A549 (cell line): ENCODE data around the gene GSC. TPM values are rescaled to one million over a fixed set of nuclear protein-coding genes. Genes with fewer than 3 reads are reported as not detected.

ENCODE experiments used
- ATAC-seq, 2 experiments: fragments of 200-7000 bp in 1 of 2; fragments of >200 bp in 1 of 2; cut with Nextera tagmentation in 1 of 2; cut with Tn5 transposase in 1 of 2; 3 replicates each; pipeline versions ENCODE4 v1.8.0 to v1.9.1; 2018 to 2020; ENCODE audit warnings: mild to moderate bottlenecking in 1 of 2, moderate library complexity in 1 of 2
- CTCF ChIA-PET: fragments of 300-600 bp; sonication (Branson Sonifier 250); formaldehyde crosslinking; extraction: SDS; loops from one replicate; lab custom pipeline; 2021; ENCODE audit warnings: antibody characterized with exemption, inconsistent platforms; lab: Yijun Ruan, JAX
- POLR2A ChIA-PET: fragments of 350-600 bp; formaldehyde crosslinking; extraction: SDS; loops from one replicate; lab custom pipeline; 2021; ENCODE audit warnings: antibody characterized with exemption, inconsistent platforms; lab: Yijun Ruan, JAX
- DNase-seq, 2 experiments: peaks; one replicate each; pipeline versions ENCODE4 v3.0.0 to v3.0.0-alpha.2; 2011 to 2016; ENCODE audit warnings: low read depth in 1 of 2, low spot score in 1 of 2
- FAIRE-seq: peaks from 2 replicates; lab custom pipeline; 2011; peaks lifted over from hg19 to GRCh38; lab: Jason Lieb, UNC
- H3K27ac ChIP-seq, 2 experiments: fragments of >200 bp; sonication (Bioruptor Twin); formaldehyde crosslinking; 3 replicates each; pipeline ENCODE4 v1.5.1; 2016 to 2017
- H3K4me1 ChIP-seq: fragments of >200 bp; sonication (Bioruptor Twin); formaldehyde crosslinking; 3 replicates; pipeline ENCODE4 v1.6.1; 2016
- H3K4me2 ChIP-seq: fragments of >200 bp; sonication (Bioruptor Twin); formaldehyde crosslinking; 3 replicates; pipeline ENCODE4 v1.6.1; 2016
- H3K4me3 ChIP-seq: fragments of >200 bp; sonication (Bioruptor Twin); formaldehyde crosslinking; 3 replicates; pipeline ENCODE4 v1.5.1; 2016
- H3K9me3 ChIP-seq: fragments of >200 bp; sonication (Bioruptor Twin); formaldehyde crosslinking; 3 replicates; pipeline ENCODE4 v1.6.1; 2016
- BHLHE40 ChIP-seq: IDR thresholded peaks from 2 replicates; pipeline ENCODE4 v1.6.1; 2012; ENCODE audit warnings: low read depth, low read length, inconsistent platforms
- CBX2 ChIP-seq: fragments of 200-600 bp; sonication (generic); IDR thresholded peaks from 2 replicates; pipeline ENCODE4 v1.6.1; 2016; ENCODE audit warnings: low read depth, mild to moderate bottlenecking, borderline replicate concordance
- CBX8 ChIP-seq: fragments of 200-600 bp; sonication (generic); IDR thresholded peaks from 2 replicates; pipeline ENCODE4 v1.6.1; 2016
- CHD2 ChIP-seq: fragments of 150-350 bp; IDR thresholded peaks from 2 replicates; pipeline ENCODE4 v1.6.1; 2014; ENCODE audit warnings: low read length; ENCODE audit not compliant: partially characterized antibody
- EHF ChIP-seq: fragments of 250-450 bp; sonication (Bioruptor Pico); IDR thresholded peaks from 2 replicates; pipeline ENCODE4 v1.5.0; 2020; ENCODE audit warnings: mild to moderate bottlenecking
- ESRRA ChIP-seq: fragments of 150-350 bp; IDR thresholded peaks from 2 replicates; pipeline ENCODE4 v1.6.1; 2014; ENCODE audit warnings: mild to moderate bottlenecking, low read length, borderline replicate concordance
- FOSB ChIP-seq: fragments of 250-450 bp; sonication (Bioruptor Pico); IDR thresholded peaks from 2 replicates; pipeline ENCODE4 v1.5.0; 2020; ENCODE audit warnings: mild to moderate bottlenecking, moderate library complexity
- HEYL ChIP-seq: fragments of 250-450 bp; sonication (Bioruptor Pico); IDR thresholded peaks from 2 replicates; pipeline ENCODE4 v1.8.0; 2021; ENCODE audit warnings: mild to moderate bottlenecking, moderate library complexity
- HOXA7 ChIP-seq: fragments of 250-450 bp; sonication (Bioruptor Pico); IDR thresholded peaks from 2 replicates; pipeline ENCODE4 v1.5.0; 2020; ENCODE audit warnings: mild to moderate bottlenecking, moderate library complexity
- HOXB5 ChIP-seq: fragments of 250-450 bp; sonication (Bioruptor Pico); IDR thresholded peaks from 2 replicates; pipeline ENCODE4 v1.5.0; 2020; ENCODE audit warnings: mild to moderate bottlenecking, moderate library complexity
- KDM1A ChIP-seq: fragments of 200-600 bp; sonication (generic); IDR thresholded peaks from 2 replicates; pipeline ENCODE4 v1.6.1; 2016; ENCODE audit warnings: low read depth, mild to moderate bottlenecking
- MAFK ChIP-seq: fragments of 450-650 bp; IDR thresholded peaks from 2 replicates; pipeline ENCODE4 v1.6.1; 2014; ENCODE audit not compliant: partially characterized antibody
- MAZ ChIP-seq: fragments of 150-350 bp; IDR thresholded peaks from 2 replicates; pipeline ENCODE4 v1.6.1; 2014; ENCODE audit warnings: antibody characterized with exemption, low read depth, low read length, borderline replicate concordance
- MYC ChIP-seq: IDR thresholded peaks from 2 replicates; pipeline ENCODE4 v1.6.1; 2012; ENCODE audit warnings: mild to moderate bottlenecking, inconsistent platforms, low read length, improper control_type of control experiment, borderline replicate concordance
- NPAS2 ChIP-seq: fragments of 250-450 bp; sonication (Bioruptor Pico); IDR thresholded peaks from 2 replicates; pipeline ENCODE4 v1.8.0; 2022; ENCODE audit warnings: mild to moderate bottlenecking, moderate library complexity, borderline replicate concordance
- PHF8 ChIP-seq: fragments of 200-600 bp; sonication (generic); IDR thresholded peaks from 2 replicates; pipeline ENCODE4 v1.6.1; 2016; ENCODE audit warnings: low read depth, mild to moderate bottlenecking, antibody characterized with exemption, moderate library complexity, borderline replicate concordance
- POLR2A ChIP-seq: IDR thresholded peaks from 2 replicates; pipeline ENCODE4 v1.6.1; 2012; ENCODE audit warnings: mild to moderate bottlenecking, low read length
- RAD21 ChIP-seq, 2 experiments: fragments of >200 bp in 1 of 2; sonication (Bioruptor Twin) in 1 of 2; formaldehyde crosslinking in 1 of 2; IDR thresholded peaks in 1 of 2; conservative IDR thresholded peaks in 1 of 2; 2 replicates in 1 of 2; 3 replicates in 1 of 2; pipeline ENCODE4 v1.6.1; 2012 to 2018; ENCODE audit warnings: inconsistent platforms in 1 of 2
- RCOR1 ChIP-seq: fragments of 150-350 bp; IDR thresholded peaks from 2 replicates; pipeline ENCODE4 v1.6.1; 2014; ENCODE audit warnings: antibody characterized with exemption, low read length, low read depth
- SMC3 ChIP-seq: fragments of >200 bp; sonication (Bioruptor Twin); formaldehyde crosslinking; IDR thresholded peaks from 3 replicates; pipeline ENCODE4 v1.6.1; 2018; ENCODE audit warnings: inconsistent platforms
- SREBF2 ChIP-seq: fragments of 450-650 bp; IDR thresholded peaks from 2 replicates; pipeline ENCODE4 v1.6.1; 2014; ENCODE audit warnings: mild to moderate bottlenecking, moderate library complexity
- TFCP2L1 ChIP-seq: fragments of 250-450 bp; sonication (Bioruptor Pico); IDR thresholded peaks from 2 replicates; pipeline ENCODE4 v1.5.0; 2021; ENCODE audit warnings: mild to moderate bottlenecking
- TP53 ChIP-seq: fragments of 250-450 bp; sonication (Bioruptor Pico); IDR thresholded peaks from 2 replicates; pipeline ENCODE4 v1.5.0; 2021; ENCODE audit warnings: mild to moderate bottlenecking, moderate library complexity
- ZC3H11A ChIP-seq: fragments of 450-650 bp; IDR thresholded peaks from 2 replicates; pipeline ENCODE4 v1.6.1; 2014; ENCODE audit warnings: antibody characterized with exemption, mild to moderate bottlenecking
- ZFP36 ChIP-seq: fragments of 450-650 bp; IDR thresholded peaks from 2 replicates; pipeline ENCODE4 v1.6.1; 2014; ENCODE audit warnings: borderline replicate concordance; ENCODE audit not compliant: partially characterized antibody
- WGBS: methylation state at CpG from one replicate; pipeline ENCODE4 v1.1.6; 2017; ENCODE audit errors: missing lambda C conversion rate; 5-methylcytosine and 5-hydroxymethylcytosine counted together
- polyA plus RNA-seq, 4 experiments: library from polyadenylated mRNA; depleted of rRNA in 3 of 4; stranded (reverse); fragments of >200 nt; fragmentation: RNase III in 1 of 4; extraction: RNeasy Plus Mini Kit Qiagen cat#74134 plus additional on column Dnase treatment in 1 of 4; gene quantifications; 2 replicates in 3 of 4; 3 replicates in 1 of 4; pipeline ENCODE4 v1.2.3, GENCODE V29; 2011 to 2017
- TF ChIP-seq, protein P1 (sequence below): fragments of 450-650 bp; IDR thresholded peaks from 2 replicates; pipeline ENCODE4 v1.6.1; 2014; ENCODE audit warnings: antibody characterized with exemption
- TF ChIP-seq, protein P2 (sequence below): fragments of 250-450 bp; sonication (Bioruptor Pico); IDR thresholded peaks from 2 replicates; pipeline ENCODE4 v1.5.0; 2020; ENCODE audit warnings: low read depth, mild to moderate bottlenecking, moderate library complexity
- TF ChIP-seq, protein P3 (sequence below): IDR thresholded peaks from 2 replicates; pipeline ENCODE4 v1.6.1; 2012
- TF ChIP-seq, protein P4 (sequence below): fragments of >200 bp; sonication (Bioruptor Twin); formaldehyde crosslinking; IDR thresholded peaks from 3 replicates; pipeline ENCODE4 v1.6.1; 2016

Gene GSC
- polyA plus RNA-seq, 2 of the 4 experiments (the other 2 are of a cell fraction), result 0.17 TPM

DNA sequence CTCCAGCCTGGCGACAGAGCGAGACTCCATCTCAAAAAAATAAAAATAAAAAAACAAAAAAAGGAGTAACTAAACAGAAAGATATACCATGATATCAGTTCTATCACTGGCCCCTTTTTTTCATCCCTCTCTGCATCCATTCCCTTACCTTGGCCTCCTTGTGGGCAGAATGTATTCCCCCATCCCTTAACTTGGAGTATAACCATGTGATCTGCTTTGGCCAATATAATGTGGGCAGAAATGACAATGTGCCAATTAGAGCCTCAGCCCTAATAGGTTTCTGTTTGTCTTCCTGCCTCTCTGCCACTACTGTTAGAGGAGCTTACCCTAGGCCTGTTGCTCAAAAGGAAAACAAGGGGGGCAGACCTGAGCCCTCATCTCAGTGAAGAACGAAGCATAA, 23.8 kb downstream of the GSC start:
- H3K4me3 ChIP-seq, result no peak overlapping the region
- WGBS, result 93% methylated on average over 3 of the region's 3 CpGs
- ChIA-PET CTCF (no interaction called here), POLR2A (no interaction called here)
- DNase-seq (no peak), FAIRE-seq (no peak), ATAC-seq (peak in 1 of 2 experiments; percentile 47; a peak in 3 of 6 replicates)
- TF ChIP-seq EHF (CRISPR knock-in tag) (no peak), ESRRA (no peak), HEYL (no peak), SREBF2 (no peak), PHF8 (no peak), CBX2 (no peak), ZFP36 (no peak), RAD21 (conservative IDR thresholded peaks at IDR 0.05 in 1 of 2, IDR thresholded peaks at IDR 0.05 in 1 of 2) (no peak), MYC (no peak), BHLHE40 (no peak), POLR2A (no peak), RCOR1 (no peak), ZC3H11A (no peak)
- TF ChIP-seq, protein P1, sequence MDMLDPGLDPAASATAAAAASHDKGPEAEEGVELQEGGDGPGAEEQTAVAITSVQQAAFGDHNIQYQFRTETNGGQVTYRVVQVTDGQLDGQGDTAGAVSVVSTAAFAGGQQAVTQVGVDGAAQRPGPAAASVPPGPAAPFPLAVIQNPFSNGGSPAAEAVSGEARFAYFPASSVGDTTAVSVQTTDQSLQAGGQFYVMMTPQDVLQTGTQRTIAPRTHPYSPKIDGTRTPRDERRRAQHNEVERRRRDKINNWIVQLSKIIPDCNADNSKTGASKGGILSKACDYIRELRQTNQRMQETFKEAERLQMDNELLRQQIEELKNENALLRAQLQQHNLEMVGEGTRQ, result no peak
- no peaks in the 10 kb centered on the region for H3K4me1 ChIP-seq
- H3K27ac ChIP-seq, result no peak overlapping the region
- no peaks in the 10 kb centered on the region for H3K9me3 ChIP-seq
- no peak overlapping the region for H3K4me2 ChIP-seq

DNA sequence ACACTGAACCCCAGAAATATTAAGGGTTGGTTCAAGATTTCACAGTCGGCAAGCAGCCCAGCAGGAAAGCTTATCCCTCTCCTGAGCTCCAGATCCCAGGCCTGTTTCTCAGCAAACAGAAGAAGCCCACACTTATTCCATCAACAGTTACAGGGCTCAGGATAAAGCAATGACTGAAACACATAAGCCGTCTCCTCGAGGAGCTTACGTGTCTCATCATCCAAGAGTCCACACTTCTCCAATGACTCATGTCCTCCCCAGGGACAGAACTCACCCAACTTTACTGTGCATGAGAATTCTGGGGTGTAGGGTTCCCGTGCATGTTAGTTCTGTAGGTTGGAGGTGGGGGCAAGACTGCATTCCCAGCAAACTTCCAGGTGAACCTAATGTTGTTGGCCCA, 31.2 kb downstream of the GSC start:
- no peak for TF ChIP-seq SMC3
- no peak for TF ChIP-seq FOSB (CRISPR knock-in tag)
- no peak for TF ChIP-seq CBX8
- TF ChIP-seq RAD21 (conservative IDR thresholded peaks at IDR 0.05 in 1 of 2, IDR thresholded peaks at IDR 0.05 in 1 of 2), result no peak
- TF ChIP-seq ZC3H11A, result no peak
- no peak for TF ChIP-seq NPAS2
- TF ChIP-seq, protein P2, sequence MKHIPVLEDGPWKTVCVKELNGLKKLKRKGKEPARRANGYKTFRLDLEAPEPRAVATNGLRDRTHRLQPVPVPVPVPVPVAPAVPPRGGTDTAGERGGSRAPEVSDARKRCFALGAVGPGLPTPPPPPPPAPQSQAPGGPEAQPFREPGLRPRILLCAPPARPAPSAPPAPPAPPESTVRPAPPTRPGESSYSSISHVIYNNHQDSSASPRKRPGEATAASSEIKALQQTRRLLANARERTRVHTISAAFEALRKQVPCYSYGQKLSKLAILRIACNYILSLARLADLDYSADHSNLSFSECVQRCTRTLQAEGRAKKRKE (CRISPR knock-in tag), result no peak
- no peak for TF ChIP-seq HOXB5 (CRISPR knock-in tag)
- no peak for TF ChIP-seq MAZ
- TF ChIP-seq TP53 (CRISPR knock-in tag), result no peak
- TF ChIP-seq EHF (CRISPR knock-in tag), result no peak
- TF ChIP-seq, protein P3, sequence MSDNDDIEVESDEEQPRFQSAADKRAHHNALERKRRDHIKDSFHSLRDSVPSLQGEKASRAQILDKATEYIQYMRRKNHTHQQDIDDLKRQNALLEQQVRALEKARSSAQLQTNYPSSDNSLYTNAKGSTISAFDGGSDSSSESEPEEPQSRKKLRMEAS, result no peak
- no peak for TF ChIP-seq MAFK
- TF ChIP-seq KDM1A, result no peak
- no peak for TF ChIP-seq TFCP2L1 (CRISPR knock-in tag)
- no peak for TF ChIP-seq CHD2
- TF ChIP-seq BHLHE40, result no peak
- TF ChIP-seq HOXA7 (CRISPR knock-in tag), result no peak
- TF ChIP-seq, protein P4, sequence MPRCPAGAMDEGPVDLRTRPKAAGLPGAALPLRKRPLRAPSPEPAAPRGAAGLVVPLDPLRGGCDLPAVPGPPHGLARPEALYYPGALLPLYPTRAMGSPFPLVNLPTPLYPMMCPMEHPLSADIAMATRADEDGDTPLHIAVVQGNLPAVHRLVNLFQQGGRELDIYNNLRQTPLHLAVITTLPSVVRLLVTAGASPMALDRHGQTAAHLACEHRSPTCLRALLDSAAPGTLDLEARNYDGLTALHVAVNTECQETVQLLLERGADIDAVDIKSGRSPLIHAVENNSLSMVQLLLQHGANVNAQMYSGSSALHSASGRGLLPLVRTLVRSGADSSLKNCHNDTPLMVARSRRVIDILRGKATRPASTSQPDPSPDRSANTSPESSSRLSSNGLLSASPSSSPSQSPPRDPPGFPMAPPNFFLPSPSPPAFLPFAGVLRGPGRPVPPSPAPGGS, result no peak
- ATAC-seq (no peak), DNase-seq (no peak), FAIRE-seq (no peak)
- H3K4me1 ChIP-seq, result no peaks in the 10 kb centered on the region
- H3K4me3 ChIP-seq, result no peak overlapping the region
- no peak overlapping the region for H3K4me2 ChIP-seq
- WGBS, result 36% methylated on average over 5 of the region's 5 CpGs
- ChIA-PET POLR2A (no interaction called here), CTCF (interaction anchor here (0.6 kb wide), 1 partner anchor 10 kb away, joined by 3 read pairs; no protein-coding TSS in a partner anchor)
- H3K27ac ChIP-seq, result no peak overlapping the region
- no peaks in the 10 kb centered on the region for H3K9me3 ChIP-seq
